Spleen (tissue), 11 donors: Measurements from ENCODE around the gene PRSS56. TPM values are rescaled to one million over a fixed set of nuclear protein-coding genes. Genes with fewer than 3 reads are reported as not detected.
A peak's percentile ranks its signal among the peaks of the same experiment; 100 is the strongest.

Experiments used
- DNase-seq: peaks from one replicate; pipeline ENCODE4 v3.0.0-alpha.2; 2020
- H3K27ac ChIP-seq, 8 donors: fragments of 200-600 bp; sonication (generic) in 7 of 8; 1 replicate in 4 of 8; 2 replicates in 4 of 8; pipeline versions ENCODE4 v1.5.0 to v1.8.0; 2016 to 2021; ENCODE audit warnings: inconsistent platforms in 4 of 8, mild to moderate bottlenecking in 4 of 8, moderate library complexity in 1 of 8
- H3K27me3 ChIP-seq, 7 donors: fragments of 200-600 bp; sonication (generic) in 6 of 7; replicated peaks in 1 of 7; 1 replicate in 4 of 7; 2 replicates in 3 of 7; pipeline versions ENCODE4 v1.5.0 to v1.8.0; 2016 to 2021; ENCODE audit warnings: inconsistent platforms in 3 of 7, mild to moderate bottlenecking in 1 of 7
- H3K36me3 ChIP-seq, 6 donors: fragments of 200-600 bp; sonication (generic) in 5 of 6; 1 replicate in 4 of 6; 2 replicates in 2 of 6; pipeline versions ENCODE4 v1.5.0 to v1.8.0; 2016 to 2021; ENCODE audit warnings: inconsistent platforms in 2 of 6
- H3K4me1 ChIP-seq, 6 donors: fragments of 200-600 bp; sonication (generic) in 5 of 6; 1 replicate in 3 of 6; 2 replicates in 3 of 6; pipeline versions ENCODE4 v1.5.0 to v1.8.0; 2016 to 2021; ENCODE audit warnings: inconsistent platforms in 3 of 6
- H3K4me3 ChIP-seq, 8 donors: fragments of 200-600 bp; sonication (generic) in 7 of 8; 1 replicate in 4 of 8; 2 replicates in 4 of 8; pipeline versions ENCODE4 v1.5.0 to v1.8.0; 2016 to 2021; ENCODE audit warnings: inconsistent platforms in 4 of 8, mild to moderate bottlenecking in 4 of 8, moderate library complexity in 2 of 8
- H3K9me3 ChIP-seq, 8 donors: fragments of 200-600 bp; sonication (generic) in 7 of 8; 1 replicate in 4 of 8; 2 replicates in 4 of 8; pipeline versions ENCODE4 v1.5.0 to v1.8.0; 2016 to 2021; ENCODE audit warnings: inconsistent platforms in 4 of 8
- POLR2A ChIP-seq, 3 donors: fragments of 450-650 bp; IDR thresholded peaks; one replicate each; pipeline ENCODE4 v1.5.1; 2017; ENCODE audit warnings: antibody characterized with exemption in 3 of 3, mild to moderate bottlenecking in 1 of 3
- POLR2AphosphoS5 ChIP-seq, 3 donors: sonication (generic); formaldehyde crosslinking; IDR thresholded peaks; one replicate each; pipeline ENCODE4 v1.5.1; 2017; ENCODE audit warnings: antibody characterized with exemption in 3 of 3
- WGBS, 5 donors: extraction: QIAGEN DNeasy Blood & Tissue Kit in 3 of 5; methylation state at CpG; one replicate each; pipeline versions ENCODE4 v1.1.5 to v1.1.7; 2013 to 2018; 5-methylcytosine and 5-hydroxymethylcytosine counted together
- intact Hi-C: fragments of 100-400 bp; cut with DNase I; formaldehyde crosslinking; loops from one replicate; pipeline ENCODE4 v1.15.0; 2023; ENCODE audit warnings: low total_unique reads
- polyA plus RNA-seq, 3 donors: library from polyadenylated mRNA; stranded (reverse); fragments of 200-250 nt; gene quantifications; one replicate each; pipeline ENCODE4 v1.2.1, GENCODE V29; 2013
- total RNA-seq, 7 donors: library from RNA; depleted of rRNA in 3 of 7; stranded (reverse); fragments of >200 nt in 3 of 7; fragmentation: NEBNext Ultra II Directional in 4 of 7; extraction: Animal tissue kit (Norgen Biotek cat#: 25700) in 4 of 7; gene quantifications; one replicate each; pipeline versions ENCODE4 v1.1.0 to v1.2.1, GENCODE V29; 2016 to 2021
- TF ChIP-seq, protein P1 (sequence below), 11 experiments: fragments of 200-600 bp in 7 of 11; fragments of 450-650 bp in 4 of 11; sonication (generic) in 4 of 11; IDR thresholded peaks in 8 of 11; conservative IDR thresholded peaks in 3 of 11; 1 replicate in 7 of 11; 2 replicates in 4 of 11; pipeline versions ENCODE4 v1.4.0 to v1.8.0; 2016 to 2021; ENCODE audit warnings: antibody characterized with exemption in 11 of 11, inconsistent platforms in 4 of 11, mild to moderate bottlenecking in 1 of 11
- donor health status: healthy with polysubstance abuse.
- donor health status: DM: no; HTN: no; CAD: no; lungs with moderate emphysema.
- donor health status: DM: no; HTN: no; CAD: no.
- donor health status: Bipolar disorder and iron deficiency.
- donor health status: healthy.
- donor health status: DM: no; HTN: no; CAD: no.
- donor health status: DM: yes; HTN: yes; CAD: no.

The PRSS56 gene
- total and polyA plus RNA-seq, 10 donors, result 0.04 to 0.13 TPM; not detected in 8

DNA sequence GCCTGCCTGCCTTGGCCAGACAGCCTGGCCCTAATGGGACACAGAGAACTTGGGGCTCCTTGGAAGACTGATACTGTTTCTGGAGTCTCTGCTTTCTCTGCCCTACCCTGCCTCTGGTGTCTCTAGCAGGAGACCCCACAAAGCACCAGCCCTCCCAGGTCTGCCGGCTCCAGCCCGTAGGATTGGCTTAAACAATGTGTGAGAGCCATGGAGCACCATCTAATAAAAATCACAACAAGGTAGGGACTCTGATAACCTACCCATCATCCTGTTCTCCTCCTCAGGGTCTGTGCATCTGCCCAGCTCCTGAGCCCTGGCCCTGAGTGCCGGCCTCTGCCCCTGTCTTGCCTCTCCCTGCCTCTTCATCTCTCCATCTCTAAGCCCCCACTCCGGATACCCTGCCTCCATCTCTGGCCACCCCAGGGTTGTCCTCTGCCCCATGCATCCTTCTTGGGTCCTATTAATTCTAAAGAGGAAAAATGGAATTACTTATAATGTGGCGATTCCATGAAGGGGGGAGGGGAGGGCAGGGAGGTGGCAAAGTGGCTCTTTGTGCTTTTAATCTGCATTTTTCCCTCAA, 31.4 kb upstream of the PRSS56 start:
- WGBS, 5 donors, result 82 to 95% (median 90%) methylated on average over 5 of the region's 5 CpGs
- TF ChIP-seq POLR2A (IDR thresholded peaks at IDR 0.05) (no peak), POLR2AphosphoS5 (IDR thresholded peaks at IDR 0.05) (no peak)
- TF ChIP-seq, protein P1, sequence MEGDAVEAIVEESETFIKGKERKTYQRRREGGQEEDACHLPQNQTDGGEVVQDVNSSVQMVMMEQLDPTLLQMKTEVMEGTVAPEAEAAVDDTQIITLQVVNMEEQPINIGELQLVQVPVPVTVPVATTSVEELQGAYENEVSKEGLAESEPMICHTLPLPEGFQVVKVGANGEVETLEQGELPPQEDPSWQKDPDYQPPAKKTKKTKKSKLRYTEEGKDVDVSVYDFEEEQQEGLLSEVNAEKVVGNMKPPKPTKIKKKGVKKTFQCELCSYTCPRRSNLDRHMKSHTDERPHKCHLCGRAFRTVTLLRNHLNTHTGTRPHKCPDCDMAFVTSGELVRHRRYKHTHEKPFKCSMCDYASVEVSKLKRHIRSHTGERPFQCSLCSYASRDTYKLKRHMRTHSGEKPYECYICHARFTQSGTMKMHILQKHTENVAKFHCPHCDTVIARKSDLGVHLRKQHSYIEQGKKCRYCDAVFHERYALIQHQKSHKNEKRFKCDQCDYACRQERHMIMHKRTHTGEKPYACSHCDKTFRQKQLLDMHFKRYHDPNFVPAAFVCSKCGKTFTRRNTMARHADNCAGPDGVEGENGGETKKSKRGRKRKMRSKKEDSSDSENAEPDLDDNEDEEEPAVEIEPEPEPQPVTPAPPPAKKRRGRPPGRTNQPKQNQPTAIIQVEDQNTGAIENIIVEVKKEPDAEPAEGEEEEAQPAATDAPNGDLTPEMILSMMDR (IDR thresholded peaks at IDR 0.05 in 8 of 11, conservative IDR thresholded peaks at IDR 0.05 in 3 of 11), result no peak
- no peak overlapping the region for H3K4me3 ChIP-seq
- H3K4me1 ChIP-seq, result peaks cover 9 to 34% (median 25%) of the 10 kb centered on the region in 6 donors
- H3K27me3 ChIP-seq, result peaks cover 0 to 84% (median 53%) of the 10 kb centered on the region in 7 donors
- no peak overlapping the region for H3K27ac ChIP-seq
- H3K36me3 ChIP-seq, result no peaks in the 10 kb centered on the region
- H3K9me3 ChIP-seq, result no peaks in the 10 kb centered on the region
- intact Hi-C loops, result no loop called here
- DNase-seq, result peak; percentile 47

DNA sequence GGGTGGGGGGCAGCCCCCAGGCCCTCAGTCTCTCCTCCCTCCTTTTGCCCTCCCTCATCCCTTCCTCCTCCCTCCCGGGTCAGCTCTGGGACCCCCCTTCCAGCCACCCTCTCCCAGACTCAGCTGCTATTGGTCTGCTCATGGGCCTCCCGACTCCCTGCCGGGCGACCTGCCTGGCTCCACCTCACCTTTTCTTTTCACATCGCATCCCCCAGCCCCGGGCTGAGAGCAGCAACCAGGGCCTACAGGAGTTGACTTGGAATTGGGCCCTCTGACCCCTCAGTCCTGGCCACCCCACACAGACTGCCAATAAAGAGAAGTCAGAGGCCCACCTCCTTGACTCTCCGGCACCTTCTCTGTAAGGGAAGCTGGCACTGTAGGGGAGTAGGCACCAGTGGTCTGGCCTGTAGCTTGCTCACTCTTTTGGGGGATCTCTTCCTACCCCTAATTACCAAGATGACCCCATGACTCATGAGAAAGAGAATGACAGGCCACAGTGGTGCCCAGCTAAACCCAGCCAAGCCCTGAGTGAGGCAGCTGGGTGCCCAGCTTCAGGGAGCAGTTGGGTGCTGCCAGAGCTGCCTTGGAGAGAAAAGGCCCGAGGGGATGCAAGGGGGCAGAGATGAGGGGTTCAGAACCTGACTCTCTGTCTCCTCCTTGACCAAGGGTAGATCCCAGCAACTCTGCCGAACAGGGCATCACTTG, 30.5 kb upstream of the PRSS56 start:
- H3K27me3 ChIP-seq, result peaks cover 0 to 76% (median 45%) of the 10 kb centered on the region in 7 donors
- no peak for TF ChIP-seq POLR2AphosphoS5 (IDR thresholded peaks at IDR 0.05)
- TF ChIP-seq, protein P1 (IDR thresholded peaks at IDR 0.05 in 8 of 11, conservative IDR thresholded peaks at IDR 0.05 in 3 of 11), result no peak
- no peak for TF ChIP-seq POLR2A (IDR thresholded peaks at IDR 0.05)
- H3K4me1 ChIP-seq, result peaks cover 9 to 34% (median 25%) of the 10 kb centered on the region in 6 donors
- H3K9me3 ChIP-seq, result no peaks in the 10 kb centered on the region
- WGBS, 5 donors, result 79 to 85% (median 83%) methylated on average over 9 of the region's 9 CpGs
- DNase-seq, result peak; percentile 54
- H3K36me3 ChIP-seq, result no peaks in the 10 kb centered on the region
- no peak overlapping the region for H3K4me3 ChIP-seq
- intact Hi-C loops, result no loop called here
- no peak overlapping the region for H3K27ac ChIP-seq

DNA sequence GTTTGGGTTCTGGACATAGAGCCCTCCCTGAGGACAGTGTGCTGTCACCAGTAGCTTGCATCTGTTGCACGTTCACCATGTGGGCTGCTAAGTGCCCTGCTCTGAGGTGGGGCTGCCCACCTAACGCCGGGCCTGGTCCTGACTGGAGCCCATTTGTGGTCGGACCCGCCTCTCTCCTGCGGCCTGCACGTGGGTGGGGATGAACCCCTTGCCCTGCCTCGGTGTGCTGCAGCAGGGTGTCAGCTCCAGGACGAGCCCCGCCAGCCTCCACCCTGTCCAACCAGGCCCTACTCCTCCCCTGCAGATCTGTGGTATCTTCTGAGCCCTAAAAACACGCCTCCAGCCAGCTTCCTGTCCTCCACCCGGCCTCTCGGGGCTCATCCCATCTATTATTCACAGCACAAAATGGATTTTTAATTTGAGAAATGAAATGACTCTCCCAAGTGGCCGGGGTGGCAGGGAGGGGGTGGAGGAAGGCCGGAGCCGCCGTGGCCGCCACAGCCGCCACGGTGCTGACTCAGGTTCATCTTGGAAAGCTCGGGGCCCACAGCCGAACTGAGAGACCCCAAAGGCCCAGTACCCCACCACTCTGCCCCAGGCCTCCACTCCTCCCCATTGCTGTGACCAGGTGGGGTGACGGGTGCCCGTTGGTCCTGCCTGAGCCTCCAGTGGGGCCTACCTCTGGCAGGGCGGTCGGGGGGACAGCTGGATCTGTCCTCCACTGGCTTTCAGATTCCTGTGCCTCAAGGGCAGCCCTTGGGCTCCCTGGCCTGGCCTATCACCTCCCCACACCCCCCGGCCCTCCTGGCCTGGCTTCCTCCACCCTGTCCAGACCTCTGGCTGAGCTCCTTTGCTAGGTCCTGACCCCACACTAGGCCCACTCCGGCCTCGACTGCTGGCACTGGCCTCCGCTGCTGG, 29.7 kb upstream of the PRSS56 start:
- TF ChIP-seq POLR2AphosphoS5 (IDR thresholded peaks at IDR 0.05), result no peak
- TF ChIP-seq, protein P1 (IDR thresholded peaks at IDR 0.05 in 8 of 11, conservative IDR thresholded peaks at IDR 0.05 in 3 of 11), result no peak
- no peak for TF ChIP-seq POLR2A (IDR thresholded peaks at IDR 0.05)
- peak; percentile 67 for DNase-seq
- Histone ChIP-seq H3K4me1 (peaks cover 9 to 27% (median 23%) of the 10 kb centered on the region in 6 donors), H3K4me3 (no peak overlapping the region), H3K36me3 (no peaks in the 10 kb centered on the region), H3K27ac (no peak overlapping the region), H3K9me3 (no peaks in the 10 kb centered on the region), H3K27me3 (peaks cover 0 to 67% (median 36%) of the 10 kb centered on the region in 7 donors)
- WGBS, 5 donors, result 78 to 90% (median 87%) methylated on average over 29 to 30 of the region's 30 CpGs
- intact Hi-C loops, result no loop called here
